Measurements from ENCODE around the gene PSRC1.

- no peak for TF ChIP-seq CTCF (IDR thresholded peaks at IDR 0.05; ENCODE audit: poor library complexity)
- TF ChIP-seq EZH2 (IDR thresholded peaks at IDR 0.05; ENCODE audit: borderline replicate concordance), result no peak
- no peak for TF ChIP-seq EZH2phosphoT487 (IDR thresholded peaks at IDR 0.05; ENCODE audit: low read depth, severe bottlenecking, unreplicated experiment)
Measured at GRCh38 chr1:109312246-109312645, 29.3 kb upstream of the PSRC1 start.
